Measurements from ENCODE around the gene TTC31.
"Not testable (repeated sequence)": the region's sequence is repeated elsewhere in the genome, so short reads cannot be mapped to it uniquely, and the experiment has no call there.

The TTC31 gene

GRCh38 chr2:74474899-74475298, 8.0 kb upstream of the TTC31 start:
- H3F3A ChIP-seq (ENCODE audit: insufficient read depth), result peaks cover 17% of the 10 kb centered on the region
- H4K20me1 ChIP-seq (ENCODE audit: low read depth, low read length), result no peaks in the 10 kb centered on the region
- H3K9ac ChIP-seq (ENCODE audit: low read length), result no peak overlapping the region
- no peaks in the 10 kb centered on the region for H3K79me2 ChIP-seq (ENCODE audit: insufficient read depth, low read length)
- no peak overlapping the region for H3K4me3 ChIP-seq (ENCODE audit: insufficient read depth, low read length, poor library complexity, severe bottlenecking)
- H3K4me2 ChIP-seq (ENCODE audit: low read depth, low read length, poor library complexity, severe bottlenecking), result no peak overlapping the region
- H3K36me3 ChIP-seq (ENCODE audit: low read length), result peaks cover 2% of the 10 kb centered on the region; the same call in 1 of the 2 replicates
- no peaks in the 10 kb centered on the region for H3K9me3 ChIP-seq (ENCODE audit: insufficient read depth, low read length)
- H2AFZ ChIP-seq (ENCODE audit: low read depth, low read length, severe bottlenecking), result no peak overlapping the region
- H3K27ac ChIP-seq (ENCODE audit: low read depth, low read length), result no peak overlapping the region
- TF ChIP-seq CTCF (IDR thresholded peaks at IDR 0.05; ENCODE audit: insufficient read depth, low read length, poor library complexity, severe bottlenecking) (no peak), EZH2phosphoT487 (conservative IDR thresholded peaks at IDR 0.05; ENCODE audit: low read length) (no peak)
- no peaks in the 10 kb centered on the region for H3K27me3 ChIP-seq (ENCODE audit: low read length)
- no peaks in the 10 kb centered on the region for H3K9me2 ChIP-seq (replicated peaks; ENCODE audit: insufficient read depth, low read length)

- Histone ChIP-seq H3K79me2 (ENCODE audit: insufficient read depth, low read length) (peaks cover 26% of the 10 kb centered on the region), H3F3A (ENCODE audit: insufficient read depth) (no peaks in the 10 kb centered on the region), H3K9ac (ENCODE audit: low read length) (peak overlapping the region; percentile 84), H3K4me3 (ENCODE audit: insufficient read depth, low read length, poor library complexity, severe bottlenecking) (peak overlapping the region; percentile 96), H3K27me3 (ENCODE audit: low read length) (no peaks in the 10 kb centered on the region), H2AFZ (ENCODE audit: low read depth, low read length, severe bottlenecking) (no peak overlapping the region), H3K27ac (ENCODE audit: low read depth, low read length) (no peak overlapping the region), H3K9me2 (replicated peaks; ENCODE audit: insufficient read depth, low read length) (no peaks in the 10 kb centered on the region), H4K20me1 (ENCODE audit: low read depth, low read length) (no peaks in the 10 kb centered on the region), H3K9me3 (ENCODE audit: insufficient read depth, low read length) (no peaks in the 10 kb centered on the region), H3K4me2 (ENCODE audit: low read depth, low read length, poor library complexity, severe bottlenecking) (peak overlapping the region; percentile 89), H3K36me3 (ENCODE audit: low read length) (peaks cover 4% of the 10 kb centered on the region; the same call in 1 of the 2 replicates)
- no peak for TF ChIP-seq CTCF (IDR thresholded peaks at IDR 0.05; ENCODE audit: insufficient read depth, low read length, poor library complexity, severe bottlenecking)
- no peak for TF ChIP-seq EZH2phosphoT487 (conservative IDR thresholded peaks at IDR 0.05; ENCODE audit: low read length)
These were observed 1.4 kb upstream of the TTC31 start for GRCh38 chr2:74481431-74481830.

GRCh38 chr2:74481961-74482800, 700 bp upstream of the TTC31 start:
- Histone ChIP-seq H3K36me3 (ENCODE audit: low read length) (peaks cover 4% of the 10 kb centered on the region; the same call in 1 of the 2 replicates), H2AFZ (ENCODE audit: low read depth, low read length, severe bottlenecking) (peak overlapping the region; percentile 84), H3F3A (ENCODE audit: insufficient read depth) (no peaks in the 10 kb centered on the region), H3K27me3 (ENCODE audit: low read length) (no peaks in the 10 kb centered on the region), H3K9me2 (replicated peaks; ENCODE audit: insufficient read depth, low read length) (no peaks in the 10 kb centered on the region), H3K4me2 (ENCODE audit: low read depth, low read length, poor library complexity, severe bottlenecking) (peak overlapping the region; percentile 89), H3K79me2 (ENCODE audit: insufficient read depth, low read length) (peaks cover 26% of the 10 kb centered on the region), H3K27ac (ENCODE audit: low read depth, low read length) (peak overlapping the region; percentile 80), H4K20me1 (ENCODE audit: low read depth, low read length) (no peaks in the 10 kb centered on the region), H3K9me3 (ENCODE audit: insufficient read depth, low read length) (no peaks in the 10 kb centered on the region), H3K9ac (ENCODE audit: low read length) (peak overlapping the region; percentile 84), H3K4me3 (ENCODE audit: insufficient read depth, low read length, poor library complexity, severe bottlenecking) (peak overlapping the region; percentile 96)
- TF ChIP-seq EZH2phosphoT487 (conservative IDR thresholded peaks at IDR 0.05; ENCODE audit: low read length) (no peak), CTCF (IDR thresholded peaks at IDR 0.05; ENCODE audit: insufficient read depth, low read length, poor library complexity, severe bottlenecking) (no peak)

GRCh38 chr2:74483675-74484164, 839 bp downstream of the TTC31 start:
- H3K27me3 ChIP-seq (ENCODE audit: low read length); H3F3A ChIP-seq (ENCODE audit: insufficient read depth); H3K9me3 ChIP-seq (ENCODE audit: insufficient read depth, low read length); H3K36me3 ChIP-seq (ENCODE audit: low read length); H3K9me2 ChIP-seq (replicated peaks; ENCODE audit: insufficient read depth, low read length); H4K20me1 ChIP-seq (ENCODE audit: low read depth, low read length): not testable (repeated sequence)
- Histone ChIP-seq H2AFZ (ENCODE audit: low read depth, low read length, severe bottlenecking) (peak overlapping the region; percentile 84), H3K9ac (ENCODE audit: low read length) (peak overlapping the region; percentile 84), H3K4me2 (ENCODE audit: low read depth, low read length, poor library complexity, severe bottlenecking) (peak overlapping the region; percentile 89), H3K27ac (ENCODE audit: low read depth, low read length) (peak overlapping the region; percentile 80; the same call in 1 of the 2 replicates), H3K4me3 (ENCODE audit: insufficient read depth, low read length, poor library complexity, severe bottlenecking) (peak overlapping the region; percentile 96), H3K79me2 (ENCODE audit: insufficient read depth, low read length) (peaks cover 26% of the 10 kb centered on the region)

Measured in SU-DHL-6 (cell line).